ENCODE data around the gene FBH1.

GRCh38 chr10:5963071-5963470 lies 73.0 kb downstream of the FBH1 start:
- TF ChIP-seq RAD21 (CRISPR knock-in tag; conservative IDR thresholded peaks at IDR 0.05 in 1 of 2, IDR thresholded peaks at IDR 0.05 in 1 of 2) (no peak), CTCF (IDR thresholded peaks at IDR 0.05 in 2 of 3, conservative IDR thresholded peaks at IDR 0.05 in 1 of 3; ENCODE audit: insufficient read depth in 2 of 3, low read depth in 1 of 3, low read length in 3 of 3) (no peak), HMG20A (CRISPR knock-in tag; conservative IDR thresholded peaks at IDR 0.05) (no peak)

All from K562 (cell line).